Neuronal stem cell (in vitro differentiated cells): Measurements from ENCODE around the gene MLF2.
"Not testable (repeated sequence)": the region's sequence is repeated elsewhere in the genome, so short reads cannot be mapped to it uniquely, and the experiment has no call there.

Source experiments
- DNase-seq: peaks from one replicate; pipeline ENCODE4 v3.0.0-alpha.2; 2013; ENCODE audit warnings: low spot score
- H2AFZ ChIP-seq: one replicate; pipeline ENCODE4 v1.6.1; 2013; ENCODE audit warnings: mild to moderate bottlenecking, low read length, inconsistent platforms
- H2AK5ac ChIP-seq: 2 replicates; pipeline ENCODE4 v1.6.1; 2013; ENCODE audit warnings: low read depth, mild to moderate bottlenecking, inconsistent platforms, low read length, moderate library complexity, mixed read lengths
- H2BK120ac ChIP-seq: 2 replicates; pipeline ENCODE4 v1.6.1; 2013; ENCODE audit warnings: low read depth, mild to moderate bottlenecking, inconsistent platforms, low read length, moderate library complexity, mixed read lengths
- H2BK12ac ChIP-seq: one replicate; pipeline ENCODE4 v1.6.1; 2013; ENCODE audit warnings: low read length, inconsistent platforms
- H2BK15ac ChIP-seq: 2 replicates; pipeline ENCODE4 v1.6.1; 2013; ENCODE audit warnings: mild to moderate bottlenecking, low read length, inconsistent platforms, mixed read lengths
- H2BK5ac ChIP-seq: one replicate; pipeline ENCODE4 v1.6.1; 2013; ENCODE audit warnings: inconsistent platforms, mild to moderate bottlenecking, low read length, moderate library complexity
- H3K14ac ChIP-seq: one replicate; pipeline ENCODE4 v1.6.1; 2013; ENCODE audit warnings: low read length, inconsistent platforms
- H3K18ac ChIP-seq: 2 replicates; pipeline ENCODE4 v1.6.1; 2013; ENCODE audit warnings: low read length, inconsistent platforms
- H3K23ac ChIP-seq: 2 replicates; pipeline ENCODE4 v1.6.1; 2013; ENCODE audit warnings: low read depth, mild to moderate bottlenecking, mixed read lengths, low read length, inconsistent platforms; ENCODE audit not compliant: poor library complexity
- H3K27ac ChIP-seq: replicated peaks from 3 replicates; pipeline ENCODE4 v1.5.1; 2013; ENCODE audit warnings: low read length, inconsistent platforms
- H3K27me3 ChIP-seq, 3 experiments: 2 replicates each; pipeline ENCODE4 v1.6.1; 2013; ENCODE audit warnings: low read length in 3 of 3, mild to moderate bottlenecking in 2 of 3, inconsistent platforms in 1 of 3, low read depth in 1 of 3, mixed read lengths in 1 of 3, moderate library complexity in 1 of 3; ENCODE audit not compliant: control insufficient read depth in 3 of 3, insufficient read depth in 3 of 3
- H3K36me3 ChIP-seq, 2 donors: replicated peaks in 1 of 2; 2 replicates each; pipeline ENCODE4 v1.6.1; 2013; ENCODE audit warnings: low read length in 2 of 2; ENCODE audit not compliant: control insufficient read depth in 2 of 2, insufficient read depth in 2 of 2
- H3K4ac ChIP-seq: 2 replicates; pipeline ENCODE4 v1.6.1; 2013; ENCODE audit warnings: inconsistent platforms, mild to moderate bottlenecking, low read length, moderate library complexity
- H3K4me1 ChIP-seq, 2 donors: 1 replicate in 1 of 2; 2 replicates in 1 of 2; pipeline ENCODE4 v1.6.1; 2013; ENCODE audit warnings: low read length in 2 of 2, low read depth in 1 of 2; ENCODE audit not compliant: control insufficient read depth in 2 of 2, insufficient read depth in 1 of 2
- H3K4me2 ChIP-seq: one replicate; pipeline ENCODE4 v1.6.1; 2013; ENCODE audit warnings: mild to moderate bottlenecking, low read length, inconsistent platforms; ENCODE audit not compliant: insufficient read depth, poor library complexity, severe bottlenecking
- H3K4me3 ChIP-seq, 2 donors: 2 replicates each; pipeline ENCODE4 v1.5.1; 2013; ENCODE audit warnings: low read length in 2 of 2, mild to moderate bottlenecking in 2 of 2, inconsistent platforms in 1 of 2, moderate library complexity in 1 of 2
- H3K79me1 ChIP-seq: one replicate; pipeline ENCODE4 v1.6.1; 2013; ENCODE audit warnings: low read depth, mild to moderate bottlenecking, inconsistent platforms, low read length, moderate library complexity
- H3K9ac ChIP-seq: one replicate; pipeline ENCODE4 v1.6.1; 2013; ENCODE audit warnings: mild to moderate bottlenecking, low read depth, low read length, inconsistent platforms; ENCODE audit not compliant: poor library complexity
- H3K9me3 ChIP-seq, 2 donors: replicated peaks in 1 of 2; 2 replicates each; pipeline versions ENCODE3 to v1.6.1; 2013; ENCODE audit warnings: low read length in 2 of 2, mild to moderate bottlenecking in 2 of 2, inconsistent platforms in 1 of 2, low read depth in 1 of 2, mixed read lengths in 1 of 2, moderate library complexity in 1 of 2; ENCODE audit not compliant: control insufficient read depth in 2 of 2, insufficient read depth in 1 of 2
- H4K8ac ChIP-seq: one replicate; pipeline ENCODE4 v1.6.1; 2013; ENCODE audit warnings: low read depth, mild to moderate bottlenecking, inconsistent platforms, low read length, moderate library complexity
- H4K91ac ChIP-seq: one replicate; pipeline ENCODE4 v1.6.1; 2013; ENCODE audit warnings: low read length, low read depth, mild to moderate bottlenecking, inconsistent platforms; ENCODE audit not compliant: poor library complexity
- WGBS, 2 donors: extraction: QIAGEN DNeasy Blood & Tissue Kit; methylation state at CpG; one replicate each; pipeline ENCODE4 v1.1.7; 2013; ENCODE audit warnings: missing lambda C conversion rate in 2 of 2, mixed read lengths in 1 of 2; ENCODE audit not compliant: insufficient read length in 2 of 2, insufficient replicate concordance in 1 of 2; ENCODE audit errors: extremely low coverage in 2 of 2; 5-methylcytosine and 5-hydroxymethylcytosine counted together

Gene MLF2

GRCh38 chr12:6745741-6746525 is 7.0 kb downstream of the MLF2 start:
- H3K9me3 ChIP-seq: no peaks in the 10 kb centered on the region
- H3K23ac ChIP-seq: no peak overlapping the region
- no peak overlapping the region for H3K4me3 ChIP-seq
- no peak overlapping the region for H3K18ac ChIP-seq
- peaks cover 43 to 53% of the 10 kb centered on the region in 2 donors for H3K36me3 ChIP-seq
- peaks cover 3 to 4% of the 10 kb centered on the region in 2 donors for H3K4me1 ChIP-seq
- no peak overlapping the region for H3K9ac ChIP-seq
- no peak overlapping the region for H3K4ac ChIP-seq
- no peaks in the 10 kb centered on the region for H3K79me1 ChIP-seq
- no peak overlapping the region for H3K27ac ChIP-seq
- H4K91ac ChIP-seq: no peak overlapping the region
- no peak overlapping the region for H3K4me2 ChIP-seq
- no peak overlapping the region for H4K8ac ChIP-seq
- H3K27me3 ChIP-seq: no peaks in the 10 kb centered on the region
- H2AK5ac ChIP-seq: no peak overlapping the region
- no peak overlapping the region for H2AFZ ChIP-seq
- H2BK15ac ChIP-seq: no peak overlapping the region
- no CpG with 5 or more reads among the region's 13 CpGs for WGBS, 2 donors
- H2BK120ac ChIP-seq: no peak overlapping the region
- no peak overlapping the region for H2BK12ac ChIP-seq
- H3K14ac ChIP-seq: no peak overlapping the region
- no peak for DNase-seq
- no peak overlapping the region for H2BK5ac ChIP-seq

- not testable (repeated sequence) for H3K4me2 ChIP-seq, H2BK15ac ChIP-seq, H4K8ac ChIP-seq, H3K4me3 ChIP-seq, H2AK5ac ChIP-seq, H3K4me1 ChIP-seq, H3K9me3 ChIP-seq, H2BK12ac ChIP-seq, H3K14ac ChIP-seq, H3K27ac ChIP-seq, H2BK5ac ChIP-seq, H3K18ac ChIP-seq, H3K9ac ChIP-seq, H3K23ac ChIP-seq, H3K27me3 ChIP-seq, DNase-seq, H2BK120ac ChIP-seq, H3K4ac ChIP-seq, H3K79me1 ChIP-seq, H4K91ac ChIP-seq, H2AFZ ChIP-seq
- no CpG with 5 or more reads among the region's 7 CpGs for WGBS, 2 donors
- H3K36me3 ChIP-seq: peaks cover 23 to 27% of the 10 kb centered on the region in 2 donors
Measured at GRCh38 chr12:6743300-6743699, 9.6 kb downstream of the MLF2 start.

- H3K23ac ChIP-seq: no peak overlapping the region
- H2BK15ac ChIP-seq: no peak overlapping the region
- peaks cover 19 to 22% of the 10 kb centered on the region in 2 donors for H3K36me3 ChIP-seq
- no peak overlapping the region for H3K4ac ChIP-seq
- H2BK5ac ChIP-seq: no peak overlapping the region
- H3K14ac ChIP-seq: no peak overlapping the region
- no peak overlapping the region for H3K4me3 ChIP-seq
- H4K8ac ChIP-seq: no peak overlapping the region
- WGBS, 2 donors: no CpG with 5 or more reads among the region's 3 CpGs
- no peak overlapping the region for H3K18ac ChIP-seq
- no peak overlapping the region for H2BK120ac ChIP-seq
- H3K9ac ChIP-seq: no peak overlapping the region
- H3K79me1 ChIP-seq: no peaks in the 10 kb centered on the region
- H3K4me1 ChIP-seq: peaks cover 3 to 4% of the 10 kb centered on the region in 2 donors
- H2BK12ac ChIP-seq: no peak overlapping the region
- H3K27ac ChIP-seq: no peak overlapping the region
- no peaks in the 10 kb centered on the region for H3K27me3 ChIP-seq
- no peak for DNase-seq
- no peak overlapping the region for H4K91ac ChIP-seq
- no peaks in the 10 kb centered on the region for H3K9me3 ChIP-seq
- no peak overlapping the region for H2AK5ac ChIP-seq
- no peak overlapping the region for H3K4me2 ChIP-seq
- no peak overlapping the region for H2AFZ ChIP-seq
Measured at GRCh38 chr12:6742834-6743233, 10.1 kb downstream of the MLF2 start.

GRCh38 chr12:6742080-6742479 is 10.9 kb downstream of the MLF2 start:
- not testable (repeated sequence) for DNase-seq, H4K91ac ChIP-seq, H2AK5ac ChIP-seq, H3K9ac ChIP-seq, H3K23ac ChIP-seq, H2BK5ac ChIP-seq, H3K27ac ChIP-seq, H3K4me2 ChIP-seq, H2AFZ ChIP-seq, H3K18ac ChIP-seq, H3K4me3 ChIP-seq, H2BK12ac ChIP-seq, H2BK15ac ChIP-seq, H3K9me3 ChIP-seq, H3K27me3 ChIP-seq, H3K14ac ChIP-seq, H3K4me1 ChIP-seq, H2BK120ac ChIP-seq, H3K4ac ChIP-seq, H3K79me1 ChIP-seq, H4K8ac ChIP-seq
- WGBS, 2 donors: no CpG with 5 or more reads among the region's 12 CpGs
- H3K36me3 ChIP-seq: peaks cover 12 to 15% of the 10 kb centered on the region in 2 donors
